ENCODE results near the gene GALE. TPM values are rescaled to one million over a fixed set of nuclear protein-coding genes. Genes with fewer than 3 reads are reported as not detected.

Gene GALE
- total and polyA plus RNA-seq, 2 of the 13 experiments (the other 11 are each of a cell fraction or from before 2014, with no cell fraction given), result 85.2 to 88.4 TPM

GRCh38 chr1:23825076-23825761 is 24.7 kb upstream of the GALE start, which contains the start of gene HMGCL (continued):
- TF ChIP-seq ZNF614 (CRISPR knock-in tag; IDR thresholded peaks at IDR 0.05; ENCODE audit: borderline replicate concordance) (peak; percentile 72), ZGPAT (CRISPR knock-in tag; IDR thresholded peaks at IDR 0.05) (peak; percentile 91), SMAD9 (CRISPR knock-in tag; IDR thresholded peaks at IDR 0.05) (0 out of 2 replicates have a peak, but pooled peaks have one; percentile 26), GZF1 (CRISPR knock-in tag; IDR thresholded peaks at IDR 0.05) (no peak; the same call in 1 of the 2 replicates), HMGXB4 (CRISPR knock-in tag; IDR thresholded peaks at IDR 0.05; ENCODE audit: borderline replicate concordance in 1 of 2, low read depth in 1 of 2) (peak; percentile 48 to 75; a peak in 3 of 4 replicates), ZNF232 (CRISPR knock-in tag; IDR thresholded peaks at IDR 0.05; ENCODE audit: borderline replicate concordance) (peak; percentile 89), RXRA (CRISPR knock-in tag; IDR thresholded peaks at IDR 0.05) (peak; percentile 68; the same call in 1 of the 2 replicates), ZNF569 (CRISPR knock-in tag; IDR thresholded peaks at IDR 0.05; ENCODE audit: borderline replicate concordance) (no peak), U2AF2 (IDR thresholded peaks at IDR 0.05; ENCODE audit: low read depth, low read length) (no peak)
- TF ChIP-seq, protein P1, sequence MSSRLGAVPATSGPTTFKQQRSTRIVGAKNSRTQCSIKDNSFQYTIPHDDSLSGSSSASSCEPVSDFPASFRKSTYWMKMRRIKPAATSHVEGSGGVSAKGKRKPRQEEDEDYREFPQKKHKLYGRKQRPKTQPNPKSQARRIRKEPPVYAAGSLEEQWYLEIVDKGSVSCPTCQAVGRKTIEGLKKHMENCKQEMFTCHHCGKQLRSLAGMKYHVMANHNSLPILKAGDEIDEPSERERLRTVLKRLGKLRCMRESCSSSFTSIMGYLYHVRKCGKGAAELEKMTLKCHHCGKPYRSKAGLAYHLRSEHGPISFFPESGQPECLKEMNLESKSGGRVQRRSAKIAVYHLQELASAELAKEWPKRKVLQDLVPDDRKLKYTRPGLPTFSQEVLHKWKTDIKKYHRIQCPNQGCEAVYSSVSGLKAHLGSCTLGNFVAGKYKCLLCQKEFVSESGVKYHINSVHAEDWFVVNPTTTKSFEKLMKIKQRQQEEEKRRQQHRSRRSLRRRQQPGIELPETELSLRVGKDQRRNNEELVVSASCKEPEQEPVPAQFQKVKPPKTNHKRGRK (CRISPR knock-in tag; IDR thresholded peaks at IDR 0.05), result no peak
- TF ChIP-seq, protein P2, sequence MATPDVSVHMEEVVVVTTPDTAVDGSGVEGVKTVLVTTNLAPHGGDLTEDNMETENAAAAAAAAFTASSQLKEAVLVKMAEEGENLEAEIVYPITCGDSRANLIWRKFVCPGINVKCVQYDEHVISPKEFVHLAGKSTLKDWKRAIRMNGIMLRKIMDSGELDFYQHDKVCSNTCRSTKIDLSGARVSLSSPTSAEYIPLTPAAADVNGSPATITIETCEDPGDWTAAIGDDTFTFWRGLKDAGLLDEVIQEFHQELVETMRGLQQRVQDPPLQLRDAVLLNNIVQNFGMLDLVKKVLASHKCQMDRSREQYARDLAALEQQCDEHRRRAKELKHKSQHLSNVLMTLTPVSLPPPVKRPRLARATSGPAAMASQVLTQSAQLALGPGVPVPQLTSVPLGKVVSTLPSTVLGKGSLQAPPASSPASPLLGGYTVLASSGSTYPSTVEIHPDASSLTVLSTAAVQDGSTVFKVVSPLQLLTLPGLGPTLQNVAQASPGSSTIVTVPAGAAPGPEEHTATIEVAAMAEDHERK (CRISPR knock-in tag; IDR thresholded peaks at IDR 0.05; ENCODE audit: low read depth), result 0 out of 2 replicates have a peak, but pooled peaks have one; percentile 15
- TF ChIP-seq, protein P3, sequence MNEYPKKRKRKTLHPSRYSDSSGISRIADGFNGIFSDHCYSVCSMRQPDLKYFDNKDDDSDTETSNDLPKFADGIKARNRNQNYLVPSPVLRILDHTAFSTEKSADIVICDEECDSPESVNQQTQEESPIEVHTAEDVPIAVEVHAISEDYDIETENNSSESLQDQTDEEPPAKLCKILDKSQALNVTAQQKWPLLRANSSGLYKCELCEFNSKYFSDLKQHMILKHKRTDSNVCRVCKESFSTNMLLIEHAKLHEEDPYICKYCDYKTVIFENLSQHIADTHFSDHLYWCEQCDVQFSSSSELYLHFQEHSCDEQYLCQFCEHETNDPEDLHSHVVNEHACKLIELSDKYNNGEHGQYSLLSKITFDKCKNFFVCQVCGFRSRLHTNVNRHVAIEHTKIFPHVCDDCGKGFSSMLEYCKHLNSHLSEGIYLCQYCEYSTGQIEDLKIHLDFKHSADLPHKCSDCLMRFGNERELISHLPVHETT (CRISPR knock-in tag; conservative IDR thresholded peaks at IDR 0.05), result 0 out of 2 replicates have a peak, but pooled peaks have one; percentile 41
- TF ChIP-seq, protein P4, sequence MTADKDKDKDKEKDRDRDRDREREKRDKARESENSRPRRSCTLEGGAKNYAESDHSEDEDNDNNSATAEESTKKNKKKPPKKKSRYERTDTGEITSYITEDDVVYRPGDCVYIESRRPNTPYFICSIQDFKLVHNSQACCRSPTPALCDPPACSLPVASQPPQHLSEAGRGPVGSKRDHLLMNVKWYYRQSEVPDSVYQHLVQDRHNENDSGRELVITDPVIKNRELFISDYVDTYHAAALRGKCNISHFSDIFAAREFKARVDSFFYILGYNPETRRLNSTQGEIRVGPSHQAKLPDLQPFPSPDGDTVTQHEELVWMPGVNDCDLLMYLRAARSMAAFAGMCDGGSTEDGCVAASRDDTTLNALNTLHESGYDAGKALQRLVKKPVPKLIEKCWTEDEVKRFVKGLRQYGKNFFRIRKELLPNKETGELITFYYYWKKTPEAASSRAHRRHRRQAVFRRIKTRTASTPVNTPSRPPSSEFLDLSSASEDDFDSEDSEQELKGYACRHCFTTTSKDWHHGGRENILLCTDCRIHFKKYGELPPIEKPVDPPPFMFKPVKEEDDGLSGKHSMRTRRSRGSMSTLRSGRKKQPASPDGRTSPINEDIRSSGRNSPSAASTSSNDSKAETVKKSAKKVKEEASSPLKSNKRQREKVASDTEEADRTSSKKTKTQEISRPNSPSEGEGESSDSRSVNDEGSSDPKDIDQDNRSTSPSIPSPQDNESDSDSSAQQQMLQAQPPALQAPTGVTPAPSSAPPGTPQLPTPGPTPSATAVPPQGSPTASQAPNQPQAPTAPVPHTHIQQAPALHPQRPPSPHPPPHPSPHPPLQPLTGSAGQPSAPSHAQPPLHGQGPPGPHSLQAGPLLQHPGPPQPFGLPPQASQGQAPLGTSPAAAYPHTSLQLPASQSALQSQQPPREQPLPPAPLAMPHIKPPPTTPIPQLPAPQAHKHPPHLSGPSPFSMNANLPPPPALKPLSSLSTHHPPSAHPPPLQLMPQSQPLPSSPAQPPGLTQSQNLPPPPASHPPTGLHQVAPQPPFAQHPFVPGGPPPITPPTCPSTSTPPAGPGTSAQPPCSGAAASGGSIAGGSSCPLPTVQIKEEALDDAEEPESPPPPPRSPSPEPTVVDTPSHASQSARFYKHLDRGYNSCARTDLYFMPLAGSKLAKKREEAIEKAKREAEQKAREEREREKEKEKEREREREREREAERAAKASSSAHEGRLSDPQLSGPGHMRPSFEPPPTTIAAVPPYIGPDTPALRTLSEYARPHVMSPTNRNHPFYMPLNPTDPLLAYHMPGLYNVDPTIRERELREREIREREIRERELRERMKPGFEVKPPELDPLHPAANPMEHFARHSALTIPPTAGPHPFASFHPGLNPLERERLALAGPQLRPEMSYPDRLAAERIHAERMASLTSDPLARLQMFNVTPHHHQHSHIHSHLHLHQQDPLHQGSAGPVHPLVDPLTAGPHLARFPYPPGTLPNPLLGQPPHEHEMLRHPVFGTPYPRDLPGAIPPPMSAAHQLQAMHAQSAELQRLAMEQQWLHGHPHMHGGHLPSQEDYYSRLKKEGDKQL (CRISPR knock-in tag; IDR thresholded peaks at IDR 0.05; ENCODE audit: low read depth), result 0 out of 2 replicates have a peak, but pooled peaks have one; percentile 40
